Suprapubic skin (tissue), 4 donors: ENCODE data around the gene DOC2B. TPM values are rescaled to one million over a fixed set of nuclear protein-coding genes. Genes with fewer than 3 reads are reported as not detected.
"Not testable (repeated sequence)": the region's sequence is repeated elsewhere in the genome, so short reads cannot be mapped to it uniquely, and the experiment has no call there.

ENCODE experiments used
- DNase-seq, 2 donors: peaks; one replicate each; pipeline ENCODE4 v3.0.0-alpha.2; 2019; ENCODE audit warnings: low spot score in 2 of 2
- H3K27ac ChIP-seq: fragments of 200-600 bp; sonication (generic); one replicate; pipeline ENCODE4 v1.5.1; 2019
- H3K27me3 ChIP-seq: fragments of 200-600 bp; sonication (generic); one replicate; pipeline ENCODE4 v1.5.1; 2019
- H3K36me3 ChIP-seq: fragments of 200-600 bp; sonication (generic); one replicate; pipeline ENCODE4 v1.5.1; 2019
- H3K4me1 ChIP-seq: fragments of 200-600 bp; sonication (generic); one replicate; pipeline ENCODE4 v1.5.1; 2019
- H3K4me3 ChIP-seq: fragments of 200-600 bp; sonication (generic); one replicate; pipeline ENCODE4 v1.5.1; 2019; ENCODE audit warnings: mild to moderate bottlenecking
- H3K9me3 ChIP-seq: fragments of 200-600 bp; sonication (generic); one replicate; pipeline ENCODE4 v1.5.1; 2019
- EP300 ChIP-seq: sonication (generic); formaldehyde crosslinking; IDR thresholded peaks from one replicate; pipeline ENCODE4 v1.6.1; 2017; ENCODE audit warnings: antibody characterized with exemption
- POLR2A ChIP-seq, 2 donors: fragments of 450-650 bp; IDR thresholded peaks; one replicate each; pipeline ENCODE4 v1.6.1; 2017; ENCODE audit warnings: antibody characterized with exemption in 2 of 2, mild to moderate bottlenecking in 2 of 2, moderate library complexity in 2 of 2
- POLR2AphosphoS5 ChIP-seq, 3 donors: sonication (generic); formaldehyde crosslinking; IDR thresholded peaks; one replicate each; pipeline ENCODE4 v1.6.1; 2017; ENCODE audit warnings: antibody characterized with exemption in 3 of 3
- WGBS: methylation state at CpG from one replicate; pipeline ENCODE4 v1.1.5; 2018; 5-methylcytosine and 5-hydroxymethylcytosine counted together
- total RNA-seq, 4 donors: library from RNA; depleted of rRNA; stranded (reverse); fragments of >200 nt; gene quantifications; one replicate each; pipeline ENCODE4 v1.1.0, GENCODE V29; 2016
- TF ChIP-seq, protein P1 (sequence below), 2 donors: fragments of 200-600 bp in 1 of 2; fragments of 450-650 bp in 1 of 2; sonication (generic) in 1 of 2; IDR thresholded peaks; one replicate each; pipeline ENCODE4 v1.5.1; 2016 to 2019; ENCODE audit warnings: antibody characterized with exemption in 2 of 2, mild to moderate bottlenecking in 1 of 2, moderate library complexity in 1 of 2

Gene DOC2B
- total RNA-seq, 4 donors from 2014 or later, result 1.8 to 19.4 (median 6.1) TPM

DNA sequence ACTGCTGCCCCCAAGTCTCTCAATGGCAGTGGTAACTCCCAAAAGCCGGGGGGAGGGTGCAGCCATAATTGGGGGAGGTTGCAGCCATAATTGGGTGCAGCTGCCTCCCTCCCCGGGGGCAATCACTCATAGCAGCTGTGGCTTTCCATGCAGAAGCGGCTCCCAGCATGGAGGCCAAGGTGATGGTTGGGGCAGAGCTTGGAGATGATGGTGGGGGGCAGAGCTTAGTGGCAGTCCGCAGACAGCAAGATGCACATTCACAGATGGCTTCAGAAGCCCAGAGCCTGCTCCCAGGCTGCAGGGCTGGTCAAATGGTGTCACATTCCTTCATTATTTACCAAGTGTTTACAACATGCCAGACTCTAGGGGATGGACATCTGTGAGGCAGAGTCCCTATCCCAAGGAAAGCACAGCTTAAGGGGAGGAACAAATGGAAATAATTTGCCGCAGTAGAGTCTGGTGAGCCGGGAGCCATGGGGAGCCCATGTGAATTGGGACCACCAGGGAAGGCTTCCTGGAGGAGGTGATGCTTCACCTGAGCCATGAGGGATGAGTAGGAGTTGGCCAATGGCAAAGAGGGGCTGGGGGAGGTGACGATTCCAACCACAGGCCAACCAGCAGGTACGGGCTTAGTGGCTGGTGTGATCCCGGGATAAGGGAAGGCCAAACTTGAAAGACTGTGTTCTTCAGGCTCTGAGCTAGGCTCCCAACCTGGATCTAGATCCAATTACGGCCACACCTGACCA, 8.1 kb downstream of the DOC2B start:
- no peaks in the 10 kb centered on the region for H3K4me1 ChIP-seq
- no peak overlapping the region for H3K27ac ChIP-seq
- DNase-seq, result no peak
- no peaks in the 10 kb centered on the region for H3K36me3 ChIP-seq
- H3K27me3 ChIP-seq, result peaks cover 8% of the 10 kb centered on the region
- 90% methylated on average over 7 of the region's 10 CpGs for WGBS
- TF ChIP-seq POLR2AphosphoS5 (IDR thresholded peaks at IDR 0.05) (no peak), EP300 (no peak), POLR2A (IDR thresholded peaks at IDR 0.05) (no peak)
- TF ChIP-seq, protein P1, sequence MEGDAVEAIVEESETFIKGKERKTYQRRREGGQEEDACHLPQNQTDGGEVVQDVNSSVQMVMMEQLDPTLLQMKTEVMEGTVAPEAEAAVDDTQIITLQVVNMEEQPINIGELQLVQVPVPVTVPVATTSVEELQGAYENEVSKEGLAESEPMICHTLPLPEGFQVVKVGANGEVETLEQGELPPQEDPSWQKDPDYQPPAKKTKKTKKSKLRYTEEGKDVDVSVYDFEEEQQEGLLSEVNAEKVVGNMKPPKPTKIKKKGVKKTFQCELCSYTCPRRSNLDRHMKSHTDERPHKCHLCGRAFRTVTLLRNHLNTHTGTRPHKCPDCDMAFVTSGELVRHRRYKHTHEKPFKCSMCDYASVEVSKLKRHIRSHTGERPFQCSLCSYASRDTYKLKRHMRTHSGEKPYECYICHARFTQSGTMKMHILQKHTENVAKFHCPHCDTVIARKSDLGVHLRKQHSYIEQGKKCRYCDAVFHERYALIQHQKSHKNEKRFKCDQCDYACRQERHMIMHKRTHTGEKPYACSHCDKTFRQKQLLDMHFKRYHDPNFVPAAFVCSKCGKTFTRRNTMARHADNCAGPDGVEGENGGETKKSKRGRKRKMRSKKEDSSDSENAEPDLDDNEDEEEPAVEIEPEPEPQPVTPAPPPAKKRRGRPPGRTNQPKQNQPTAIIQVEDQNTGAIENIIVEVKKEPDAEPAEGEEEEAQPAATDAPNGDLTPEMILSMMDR (IDR thresholded peaks at IDR 0.05), result no peak
- no peaks in the 10 kb centered on the region for H3K9me3 ChIP-seq
- H3K4me3 ChIP-seq, result no peak overlapping the region

DNA sequence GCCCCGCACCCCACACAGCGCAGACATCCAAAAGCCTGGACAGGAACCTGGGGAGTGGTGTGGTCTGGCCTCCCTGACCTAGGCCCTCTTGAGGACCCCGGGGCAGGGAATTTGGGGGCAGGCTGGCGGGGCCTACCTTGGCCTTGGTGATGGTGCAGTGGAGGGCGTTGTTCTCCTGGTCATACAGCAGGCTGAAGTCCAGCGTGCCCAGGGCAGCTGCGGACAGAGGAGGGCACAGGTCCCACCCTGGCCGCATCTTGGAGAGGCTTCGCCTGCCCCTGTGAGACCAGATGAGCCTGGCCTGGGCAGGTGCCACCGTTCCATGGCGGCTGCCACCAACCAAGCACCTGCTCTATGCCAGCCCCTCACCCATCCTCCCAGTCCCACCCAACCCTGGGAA, 9.0 kb downstream of the DOC2B start:
- no peak for TF ChIP-seq POLR2AphosphoS5 (IDR thresholded peaks at IDR 0.05)
- TF ChIP-seq EP300, result no peak
- TF ChIP-seq, protein P1 (IDR thresholded peaks at IDR 0.05), result no peak
- no peak for TF ChIP-seq POLR2A (IDR thresholded peaks at IDR 0.05)
- Histone ChIP-seq H3K9me3 (no peaks in the 10 kb centered on the region), H3K27ac (no peak overlapping the region), H3K27me3 (peaks cover 4% of the 10 kb centered on the region), H3K4me1 (no peaks in the 10 kb centered on the region), H3K36me3 (no peaks in the 10 kb centered on the region), H3K4me3 (no peak overlapping the region)
- no peak for DNase-seq
- 75% methylated on average over 4 of the region's 11 CpGs for WGBS

DNA sequence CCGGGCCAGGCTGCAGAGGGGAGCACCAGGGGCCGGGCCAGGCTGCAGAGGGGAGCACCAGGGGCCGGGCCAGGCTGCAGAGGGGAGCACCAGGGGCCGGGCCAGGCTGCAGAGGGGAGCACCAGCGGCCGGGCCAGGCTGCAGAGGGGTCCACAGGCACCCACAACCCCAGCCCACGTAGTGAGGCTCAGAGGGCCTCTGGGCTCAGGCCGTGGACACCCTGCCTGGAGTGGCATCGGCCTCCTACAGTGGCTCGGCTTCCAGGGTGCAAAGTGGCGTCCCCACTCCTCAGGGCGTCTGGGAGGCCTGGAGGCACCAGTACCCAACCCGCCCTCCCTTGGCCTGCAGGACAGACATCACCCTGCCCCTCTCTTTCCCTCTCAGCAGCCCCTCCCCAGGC, 9.6 kb downstream of the DOC2B start:
- no peak overlapping the region for H3K27ac ChIP-seq
- no peaks in the 10 kb centered on the region for H3K9me3 ChIP-seq
- no peaks in the 10 kb centered on the region for H3K36me3 ChIP-seq
- 98% methylated on average over 6 of the region's 13 CpGs for WGBS
- no peaks in the 10 kb centered on the region for H3K4me1 ChIP-seq
- DNase-seq, result no peak
- TF ChIP-seq POLR2AphosphoS5 (IDR thresholded peaks at IDR 0.05) (no peak), EP300 (no peak), POLR2A (IDR thresholded peaks at IDR 0.05) (no peak)
- TF ChIP-seq, protein P1 (IDR thresholded peaks at IDR 0.05), result no peak
- no peak overlapping the region for H3K4me3 ChIP-seq
- H3K27me3 ChIP-seq, result peaks cover 4% of the 10 kb centered on the region

DNA sequence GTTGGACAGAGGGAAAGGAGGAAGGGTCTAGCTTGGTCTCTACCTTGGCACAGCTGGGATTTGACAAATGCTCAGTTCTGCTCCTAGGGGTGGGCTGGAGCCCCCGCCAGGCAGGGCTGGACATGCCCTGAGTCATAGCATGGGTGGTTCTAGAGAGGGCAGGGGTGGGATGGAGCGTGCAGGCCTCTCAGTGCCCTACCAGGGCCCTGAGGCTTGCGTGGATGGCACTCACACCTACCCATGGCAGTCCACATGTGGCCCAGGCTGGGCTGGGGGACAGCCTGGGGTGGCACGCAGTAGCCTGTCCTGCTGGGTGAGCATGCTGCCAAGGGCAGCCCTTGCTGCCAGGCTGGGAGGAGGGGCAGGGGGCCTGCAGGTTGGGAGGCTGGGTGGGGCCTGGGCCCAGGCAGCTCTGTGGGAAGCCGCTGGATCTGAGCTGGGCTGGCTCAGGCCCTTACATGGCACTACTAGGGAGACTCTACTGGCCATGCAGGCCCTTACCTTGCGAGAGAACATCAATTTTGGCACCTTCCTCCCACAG, 11.2 kb downstream of the DOC2B start:
- H3K4me1 ChIP-seq, result no peaks in the 10 kb centered on the region
- H3K4me3 ChIP-seq, result no peak overlapping the region
- no peak overlapping the region for H3K27ac ChIP-seq
- no peaks in the 10 kb centered on the region for H3K36me3 ChIP-seq
- H3K9me3 ChIP-seq, result no peaks in the 10 kb centered on the region
- DNase-seq, result no peak
- H3K27me3 ChIP-seq, result no peaks in the 10 kb centered on the region
- WGBS, result 93% methylated on average over 5 of the region's 6 CpGs
- TF ChIP-seq, protein P1 (IDR thresholded peaks at IDR 0.05), result no peak
- TF ChIP-seq POLR2AphosphoS5 (IDR thresholded peaks at IDR 0.05) (no peak), EP300 (no peak), POLR2A (IDR thresholded peaks at IDR 0.05) (no peak)

DNA sequence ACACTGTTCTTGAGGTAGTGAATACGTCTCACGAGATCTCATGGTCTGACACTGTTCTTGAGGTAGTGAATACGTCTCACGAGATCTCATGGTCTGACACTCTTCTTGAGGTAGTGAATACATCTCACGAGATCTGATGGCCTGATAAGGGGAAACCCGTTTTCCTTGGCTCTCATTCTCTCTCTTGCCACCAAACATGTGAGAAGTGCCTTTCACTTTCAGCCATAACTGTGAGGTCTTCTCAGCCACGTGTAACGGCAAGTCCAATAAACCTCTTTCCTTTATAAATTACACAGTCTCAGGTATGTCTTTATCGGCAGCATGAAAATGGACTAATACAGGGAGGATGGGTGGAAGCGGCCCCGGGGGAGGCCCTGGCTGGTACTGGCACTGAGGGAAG, 12.8 kb downstream of the DOC2B start:
- H3K4me1 ChIP-seq, H3K9me3 ChIP-seq, H3K36me3 ChIP-seq, H3K27ac ChIP-seq, H3K27me3 ChIP-seq, H3K4me3 ChIP-seq, DNase-seq: not testable (repeated sequence)
- 83% methylated on average over 9 of the region's 11 CpGs for WGBS
